Activated CD4-positive, CD25-positive, alpha-beta regulatory T cell treated with anti-CD3 and anti-CD28 coated beads, Interleukin-2, amount 50 U/mL, for 72 hours (primary cell): ENCODE measurements around the gene TYW1.
"Not testable (repeated sequence)": the region's sequence is repeated elsewhere in the genome, so short reads cannot be mapped to it uniquely, and the experiment has no call there.

Source experiments
- DNase-seq: peaks from one replicate; pipeline ENCODE4 v3.0.0; 2021

The TYW1 gene

DNA sequence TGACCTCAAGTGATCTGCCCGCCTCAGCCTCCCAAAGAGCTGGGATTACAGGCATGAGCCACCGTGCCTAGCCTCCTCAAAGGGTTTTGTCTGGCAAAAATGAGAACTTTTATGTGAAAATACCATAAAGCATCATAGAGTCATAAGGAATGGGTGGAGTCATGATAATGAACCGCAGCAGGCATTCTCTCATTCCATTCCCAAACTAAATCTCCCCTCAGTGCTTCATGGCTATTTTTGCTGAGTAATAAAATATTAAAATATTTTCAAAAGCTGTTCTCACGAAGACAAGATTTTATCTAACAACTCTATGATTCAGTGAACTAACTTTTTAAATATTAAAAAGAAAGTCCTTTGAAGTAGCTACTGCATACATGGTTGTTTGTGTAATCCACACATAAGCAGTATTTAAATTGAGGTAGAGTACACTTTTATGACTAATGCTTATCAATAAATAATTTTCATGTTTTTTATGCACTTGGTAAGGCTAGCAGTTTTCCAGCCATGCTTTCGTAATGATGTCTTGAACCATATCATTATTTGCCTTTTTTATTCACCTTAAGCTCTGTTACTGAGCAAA lies 195.6 kb downstream of the TYW1 start:
- DNase-seq = not testable (repeated sequence)

DNA sequence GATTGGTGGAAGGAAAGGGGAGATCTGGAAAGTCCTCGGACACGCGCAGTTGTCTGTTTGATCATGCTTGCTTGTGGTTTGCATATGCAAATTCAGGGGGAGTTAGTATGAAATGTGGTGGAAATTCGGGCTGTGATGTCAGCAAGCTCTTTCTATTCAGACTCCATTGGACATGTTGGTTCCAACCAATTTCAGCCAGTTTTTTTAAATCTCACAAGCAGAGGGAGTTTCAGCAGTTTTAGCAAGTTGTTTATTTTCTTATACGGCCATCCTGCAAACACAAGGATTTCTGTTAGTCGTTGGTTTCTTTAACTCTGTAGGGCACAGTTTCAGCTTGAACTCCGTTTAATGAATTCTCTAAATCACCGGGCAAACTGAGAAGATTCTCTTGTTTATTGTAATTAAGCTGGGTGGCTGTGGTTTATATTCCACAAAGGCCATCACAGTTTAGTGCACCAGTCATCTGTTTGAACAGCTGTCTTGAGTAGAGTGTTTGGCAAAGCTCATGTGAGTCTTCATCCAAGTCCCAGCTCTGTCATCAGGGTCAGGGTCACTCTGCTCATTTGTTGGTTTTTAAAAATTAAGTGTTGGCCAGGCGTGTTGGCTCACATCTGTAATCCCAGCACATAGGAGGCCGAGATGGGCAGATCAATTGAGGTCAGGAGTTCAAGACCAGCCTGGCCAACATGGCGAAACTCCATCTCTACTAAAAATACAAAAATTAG lies 196.4 kb downstream of the TYW1 start:
- DNase-seq = not testable (repeated sequence)

DNA sequence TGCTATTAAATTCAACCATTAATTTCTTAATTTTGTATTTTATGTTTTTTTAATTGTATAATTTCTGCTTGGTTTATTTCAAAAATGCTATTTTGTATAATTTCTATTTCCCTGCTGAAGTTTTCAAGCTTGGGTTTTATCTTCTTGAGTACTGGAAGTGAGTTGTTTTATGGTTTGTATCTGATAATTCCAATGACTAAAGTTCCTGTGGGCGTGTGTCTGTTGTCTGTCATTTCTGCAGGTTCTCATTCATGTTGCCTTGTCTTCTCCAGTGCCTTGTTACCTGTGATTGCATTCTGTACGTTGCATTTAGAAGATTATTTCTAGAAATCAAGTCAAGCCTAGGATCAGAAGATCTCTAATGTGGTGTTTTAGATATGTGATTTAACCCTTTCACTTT lies 199.5 kb downstream of the TYW1 start:
- DNase-seq = not testable (repeated sequence)

DNA sequence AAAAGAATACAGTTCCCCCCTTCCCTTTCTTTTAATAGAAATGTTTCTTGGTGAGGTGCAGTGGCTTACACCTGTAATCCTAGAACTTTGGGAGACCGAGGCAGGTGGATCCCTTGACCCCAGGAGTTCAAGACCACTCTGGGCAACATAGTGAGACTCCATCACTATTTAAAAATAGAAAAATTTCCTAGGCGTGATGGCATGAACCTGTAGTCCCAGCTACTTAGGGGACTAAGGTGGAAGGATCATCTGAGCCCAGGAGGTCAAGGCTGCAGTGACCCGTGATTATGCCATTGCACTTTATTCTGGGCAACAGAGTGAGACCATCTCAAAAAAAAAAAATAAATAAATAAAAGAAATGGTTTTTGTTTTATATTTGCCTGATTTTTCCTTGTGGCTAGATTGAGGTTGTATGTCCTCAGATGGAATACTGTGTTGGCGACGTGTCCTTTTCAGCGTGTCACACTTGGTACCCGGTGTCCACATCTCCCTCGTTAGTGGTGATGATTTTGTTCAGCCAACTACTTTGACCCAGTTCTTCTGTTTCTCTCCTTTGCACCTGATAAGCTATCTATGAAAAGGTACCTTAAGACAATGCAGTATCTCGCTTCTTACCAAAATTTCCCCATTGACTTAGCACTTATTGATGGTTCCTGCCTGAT lies 202.4 kb downstream of the TYW1 start:
- not testable (repeated sequence) for DNase-seq

DNA sequence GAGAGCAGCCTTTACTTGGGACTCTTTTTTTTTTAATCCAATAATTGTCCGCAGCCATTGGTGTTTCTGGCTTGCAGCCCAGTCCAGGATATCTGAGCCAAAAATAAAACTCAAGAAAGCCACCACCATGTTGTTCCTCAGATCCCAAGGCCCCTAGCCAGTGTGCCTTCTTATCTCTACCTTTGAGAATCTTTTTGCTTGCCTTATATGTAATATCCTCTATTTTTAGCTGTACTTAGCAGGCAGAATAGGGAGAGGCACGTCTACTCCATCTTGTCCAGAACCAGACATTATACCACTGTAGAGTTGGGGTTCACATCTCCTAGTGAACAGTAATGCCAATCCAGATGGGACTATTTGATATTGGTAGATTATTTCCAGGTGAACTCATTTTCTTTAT lies 209.1 kb downstream of the TYW1 start:
- DNase-seq = not testable (repeated sequence)

DNA sequence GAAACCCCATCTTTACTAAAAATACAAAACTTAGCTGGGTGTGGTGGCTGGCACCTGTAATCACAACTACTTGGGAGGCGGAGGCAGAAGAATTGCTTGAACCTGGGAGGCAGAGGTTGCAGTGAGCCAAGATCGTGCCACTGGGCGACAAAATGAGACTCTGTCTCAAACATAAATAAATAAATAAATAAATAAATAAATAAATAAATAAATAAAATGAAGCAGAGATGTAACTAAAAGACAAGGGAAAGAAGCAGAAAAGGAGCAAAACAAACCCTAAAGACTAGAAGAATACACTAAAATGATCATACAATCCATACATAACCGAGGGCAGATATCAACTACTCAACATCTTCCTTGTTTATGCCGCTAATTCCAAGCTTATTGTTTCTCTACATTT lies 209.8 kb downstream of the TYW1 start:
- no peak for DNase-seq

DNA sequence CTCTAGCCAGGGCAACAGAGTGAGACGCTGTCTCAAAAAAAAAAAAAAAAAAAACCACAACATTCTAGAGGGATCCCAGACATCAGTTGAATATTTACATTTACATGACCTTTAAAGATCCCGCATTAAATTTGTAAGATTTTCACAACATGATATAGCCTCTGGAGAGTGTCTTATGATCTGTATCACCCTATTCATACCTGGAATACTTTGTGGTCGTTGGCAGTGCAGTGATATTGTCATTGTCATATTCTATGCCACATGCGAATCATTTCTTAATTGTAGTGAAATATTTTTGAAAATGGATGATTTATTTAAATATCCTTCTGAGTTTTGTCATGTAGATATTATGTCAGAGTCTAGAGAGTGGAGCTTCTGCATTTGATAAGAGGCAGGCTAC lies 212.0 kb downstream of the TYW1 start:
- DNase-seq = not testable (repeated sequence)

DNA sequence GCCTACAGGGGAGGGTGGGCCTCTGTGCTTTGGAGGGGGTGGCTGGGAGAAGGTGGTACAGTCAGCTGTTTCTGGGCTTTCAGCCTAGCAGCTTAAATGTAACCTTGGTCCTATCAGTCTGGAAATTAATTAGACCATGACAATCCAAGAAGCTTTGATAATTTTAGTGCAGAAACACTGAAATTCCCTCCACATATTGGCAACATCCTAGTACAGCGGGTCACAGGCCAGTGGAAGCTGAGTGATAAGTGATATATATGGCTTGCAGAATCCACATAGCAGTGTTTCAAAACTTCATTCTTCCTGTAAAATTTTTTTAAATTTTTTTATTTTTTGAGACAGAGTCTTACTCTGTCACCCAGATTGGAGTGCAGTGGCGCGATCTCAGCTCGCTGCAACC lies 212.6 kb downstream of the TYW1 start:
- no peak for DNase-seq

DNA sequence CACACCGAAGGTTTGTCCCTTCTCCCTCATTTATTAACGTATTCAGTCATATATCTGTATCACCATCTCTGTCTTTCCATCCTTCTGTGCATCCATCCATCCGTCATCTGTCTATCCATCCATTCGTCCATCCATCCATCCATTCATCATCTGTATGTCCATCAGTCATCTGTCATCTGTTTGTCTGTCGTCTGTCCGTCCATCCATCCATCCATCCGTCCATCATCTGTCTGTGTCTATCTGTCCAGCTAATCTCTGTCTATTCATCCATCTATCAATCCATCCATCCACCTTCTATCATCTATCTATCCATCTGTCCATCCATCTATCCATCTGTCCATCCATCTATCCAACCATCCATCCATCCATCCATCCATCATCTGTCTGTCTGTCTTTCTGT lies 213.9 kb downstream of the TYW1 start:
- DNase-seq = no peak

DNA sequence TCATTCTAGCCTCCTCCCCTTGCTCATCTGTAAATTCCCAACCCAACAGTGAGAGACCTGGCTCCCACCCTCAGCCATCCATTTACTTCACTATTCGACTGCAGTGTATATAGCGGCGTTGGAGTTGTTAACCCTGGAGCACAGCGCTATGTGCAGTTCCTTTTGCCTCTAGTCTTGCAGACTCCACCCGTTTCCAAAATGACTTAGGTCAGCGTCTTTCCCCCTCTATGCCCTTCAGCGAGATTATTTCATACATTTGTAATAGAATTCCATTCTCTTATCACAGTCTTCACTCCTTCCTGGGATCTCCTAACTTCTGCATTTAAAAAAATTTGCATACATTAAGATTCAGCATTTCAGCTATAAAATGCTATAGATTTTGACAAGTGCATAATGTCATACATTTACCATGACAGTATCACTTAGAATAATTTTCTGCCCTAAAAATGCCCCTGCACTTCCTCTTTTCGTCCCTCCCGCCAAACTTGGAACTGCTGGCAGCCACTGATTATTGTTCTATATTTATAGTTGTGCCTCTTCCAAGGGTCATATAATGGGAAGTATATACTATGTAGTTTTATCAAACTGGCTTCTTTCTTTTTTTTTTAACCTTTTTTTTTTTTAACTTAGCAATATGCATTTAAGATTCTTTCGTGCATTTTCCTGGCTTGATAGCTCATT lies 215.2 kb downstream of the TYW1 start:
- DNase-seq = not testable (repeated sequence)

DNA sequence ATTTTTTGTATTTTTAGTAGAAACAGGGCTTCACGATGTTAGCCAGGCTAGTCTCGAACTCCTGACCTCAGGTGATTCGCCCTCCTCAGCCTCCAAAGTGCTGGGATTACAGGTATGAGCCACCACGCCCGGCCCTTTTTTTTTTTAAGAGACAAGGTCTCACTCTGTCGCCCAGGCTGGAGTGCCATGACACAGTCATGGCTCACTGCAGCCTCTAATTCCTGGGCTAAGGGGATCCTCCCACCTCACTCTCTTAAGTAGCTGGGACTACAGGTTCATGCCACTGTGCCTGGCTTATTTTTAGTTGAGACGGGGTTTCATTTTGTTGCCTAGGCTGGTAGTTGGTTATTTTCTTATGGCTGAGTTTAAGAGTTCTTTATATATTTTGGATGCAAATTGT lies 216.4 kb downstream of the TYW1 start:
- not testable (repeated sequence) for DNase-seq

DNA sequence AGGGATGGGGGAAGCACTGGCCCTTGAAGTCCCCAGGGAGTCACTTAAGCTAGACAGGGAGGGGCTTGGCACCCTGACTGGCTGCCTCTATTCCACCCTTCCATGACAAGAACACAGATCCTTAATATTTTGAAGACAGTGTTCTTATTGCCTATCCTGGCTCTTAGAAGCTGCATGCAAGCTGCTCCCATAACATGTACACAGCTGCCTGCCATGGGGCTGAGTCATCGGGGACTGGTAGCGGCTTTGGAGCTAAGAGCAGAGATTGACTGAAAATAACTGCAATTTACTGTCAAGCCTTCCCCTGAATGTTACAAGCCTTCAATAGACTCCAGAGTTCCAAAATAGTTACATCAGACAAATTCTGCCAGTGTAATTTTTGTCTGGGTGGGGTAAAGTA lies 226.9 kb downstream of the TYW1 start:
- not testable (repeated sequence) for DNase-seq

DNA sequence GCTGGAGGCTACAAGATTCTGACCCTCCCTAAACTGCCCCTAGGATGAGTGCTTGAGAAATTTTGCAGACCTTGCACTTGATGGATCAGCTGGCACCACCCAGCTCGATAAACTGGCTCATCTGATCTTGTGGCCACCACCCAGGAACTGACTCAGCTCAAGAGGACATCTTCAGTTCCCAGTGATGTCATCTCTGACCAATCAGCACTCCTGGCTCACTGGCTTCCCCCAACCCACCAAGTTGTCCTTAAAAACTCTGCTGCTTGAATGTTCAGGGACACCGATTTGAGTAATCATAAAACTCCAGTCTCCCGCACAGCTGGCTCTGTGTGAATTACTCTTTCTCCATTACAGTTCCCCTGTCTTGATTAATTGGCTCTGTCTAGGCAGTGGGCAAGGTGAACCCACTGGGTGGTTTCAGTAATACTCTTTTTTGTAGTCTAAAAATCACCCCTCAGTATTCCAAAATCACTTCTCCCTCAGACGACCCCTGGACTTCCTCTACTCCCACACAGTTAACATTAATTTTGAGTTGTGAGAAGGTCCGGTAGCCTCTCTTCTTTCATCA lies 229.8 kb downstream of the TYW1 start:
- DNase-seq = not testable (repeated sequence)

DNA sequence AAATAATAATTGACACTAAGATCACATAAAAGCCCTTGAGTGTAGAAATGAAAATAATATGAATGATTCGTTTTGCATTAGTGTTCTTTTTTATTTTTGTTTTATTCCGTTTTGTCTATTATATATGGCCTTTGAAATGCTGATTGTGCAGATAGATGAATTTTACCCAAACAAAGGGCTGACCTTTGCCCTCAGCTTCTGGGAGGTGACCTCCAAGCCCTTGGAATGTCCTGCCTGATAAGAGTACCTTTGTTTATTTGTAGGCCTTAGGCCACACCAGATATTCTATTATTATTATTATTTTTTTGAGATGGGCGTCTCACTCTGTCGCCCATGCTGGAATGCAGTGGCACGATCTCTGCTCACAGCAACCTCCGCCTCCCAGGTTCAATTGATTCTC lies 230.3 kb downstream of the TYW1 start:
- not testable (repeated sequence) for DNase-seq

DNA sequence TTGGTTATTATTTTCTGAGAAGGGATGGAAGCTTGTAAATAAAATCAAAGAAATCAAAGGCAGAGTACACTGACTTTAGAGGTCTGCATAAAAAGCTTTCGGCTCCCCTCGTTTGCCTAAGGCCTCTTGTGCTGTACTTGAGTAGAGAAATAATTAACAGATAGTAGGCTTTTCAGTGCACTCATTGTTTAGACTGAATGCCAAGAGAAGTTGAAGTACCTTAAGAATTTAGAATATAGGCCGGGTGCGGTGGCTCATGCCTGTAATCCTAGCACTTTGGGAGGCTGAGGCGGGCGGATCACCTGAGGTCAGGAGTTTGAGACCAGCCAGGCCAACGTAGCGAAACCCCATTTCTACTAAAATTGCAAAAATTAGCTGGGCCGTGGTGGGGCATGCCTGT lies 232.4 kb downstream of the TYW1 start:
- DNase-seq = not testable (repeated sequence)

DNA sequence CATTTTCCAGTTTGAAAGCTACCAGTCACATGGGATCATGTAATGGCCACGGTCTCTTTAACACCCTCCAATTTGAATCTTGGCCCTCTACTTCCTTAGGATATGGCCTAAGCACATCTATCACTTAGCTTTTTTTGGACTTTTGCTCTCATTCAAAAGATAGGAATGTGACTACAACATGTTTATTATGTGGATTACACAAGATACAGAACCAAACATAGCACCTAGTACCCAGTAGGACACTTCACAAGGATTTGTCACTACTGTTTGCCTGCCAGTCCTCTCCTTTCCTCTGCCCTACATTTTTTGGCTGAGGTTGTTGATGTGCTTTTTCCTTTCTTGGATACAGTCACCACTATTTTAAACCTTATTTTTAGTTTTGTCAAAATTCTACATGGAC lies 233.4 kb downstream of the TYW1 start:
- DNase-seq = not testable (repeated sequence)

DNA sequence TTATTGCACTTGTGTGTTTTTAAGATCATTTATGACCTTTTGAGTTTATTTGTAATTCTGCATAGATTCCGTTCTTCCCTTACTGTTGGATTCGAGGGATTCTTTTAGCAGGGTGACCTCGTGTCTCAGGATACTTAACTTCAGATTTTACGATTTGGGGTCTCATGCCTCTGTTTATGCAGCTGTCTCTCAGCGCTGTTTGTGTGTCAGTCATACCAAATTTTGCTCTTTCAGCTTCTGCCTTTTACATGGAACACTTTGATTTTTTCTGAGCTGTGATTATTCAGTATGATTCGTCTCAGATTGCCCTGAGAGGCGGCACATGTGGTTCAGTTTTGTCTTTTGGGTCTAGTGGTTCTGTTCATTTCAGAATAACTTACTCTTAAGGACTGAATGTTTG lies 236.9 kb downstream of the TYW1 start:
- DNase-seq = not testable (repeated sequence)

DNA sequence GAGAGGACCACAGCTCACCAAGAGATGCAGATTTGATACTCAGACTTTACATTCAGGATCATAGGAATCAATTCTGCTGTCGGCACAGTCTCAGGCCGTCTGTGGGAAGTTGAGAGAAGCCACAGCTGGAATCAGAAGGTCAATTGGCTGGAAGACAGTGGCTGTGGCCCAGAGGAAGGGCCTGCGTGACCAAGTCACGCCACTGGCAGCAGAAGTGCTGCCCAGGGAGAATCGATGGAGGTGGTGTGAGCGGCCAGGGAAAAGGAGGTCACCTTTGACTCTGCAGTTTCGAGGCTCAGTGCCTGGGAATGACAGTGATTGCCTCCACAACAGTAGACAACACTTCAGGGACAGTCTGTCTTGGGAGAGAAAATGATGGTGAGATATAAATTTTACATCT lies 239.6 kb downstream of the TYW1 start:
- DNase-seq = not testable (repeated sequence)

DNA sequence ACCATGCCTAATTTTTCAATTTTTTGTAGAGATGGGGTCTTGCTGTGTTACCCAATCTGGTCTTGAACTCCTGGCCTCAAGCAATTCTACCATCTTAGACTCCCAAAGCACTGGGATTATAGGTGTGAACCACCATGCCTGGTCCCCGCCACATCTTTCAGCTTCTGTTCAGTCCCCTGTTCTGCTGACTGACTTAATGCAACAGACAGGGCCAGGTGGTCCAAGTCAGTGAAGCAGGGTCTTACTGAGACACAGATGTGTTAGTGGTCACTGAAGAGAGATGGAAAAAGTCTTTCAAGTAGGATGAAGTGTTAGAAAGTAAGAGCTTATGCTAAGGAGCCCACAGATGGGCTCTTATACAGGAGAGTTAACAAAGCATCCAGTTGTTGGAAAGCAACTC lies 246.2 kb downstream of the TYW1 start:
- DNase-seq = not testable (repeated sequence)

DNA sequence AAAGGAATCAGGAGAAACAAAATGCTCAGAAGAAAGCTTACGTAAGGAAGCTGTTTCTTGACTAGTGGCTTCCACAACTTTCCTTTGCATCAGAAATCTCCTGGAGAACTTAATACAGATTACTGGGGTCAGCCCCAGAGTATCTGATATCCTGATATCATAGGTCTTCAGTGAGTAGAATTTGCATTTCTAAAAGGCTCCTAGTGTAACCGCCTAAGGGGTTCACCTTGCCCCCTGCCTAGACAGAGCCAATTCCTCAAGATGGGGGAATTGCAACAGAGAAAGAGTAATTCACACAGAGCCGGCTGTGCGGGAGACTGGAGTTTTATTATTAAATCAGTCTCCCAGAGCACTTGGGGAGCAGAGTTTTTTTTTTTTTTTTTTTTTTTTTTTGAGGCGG lies 251.7 kb downstream of the TYW1 start:
- DNase-seq = not testable (repeated sequence)

DNA sequence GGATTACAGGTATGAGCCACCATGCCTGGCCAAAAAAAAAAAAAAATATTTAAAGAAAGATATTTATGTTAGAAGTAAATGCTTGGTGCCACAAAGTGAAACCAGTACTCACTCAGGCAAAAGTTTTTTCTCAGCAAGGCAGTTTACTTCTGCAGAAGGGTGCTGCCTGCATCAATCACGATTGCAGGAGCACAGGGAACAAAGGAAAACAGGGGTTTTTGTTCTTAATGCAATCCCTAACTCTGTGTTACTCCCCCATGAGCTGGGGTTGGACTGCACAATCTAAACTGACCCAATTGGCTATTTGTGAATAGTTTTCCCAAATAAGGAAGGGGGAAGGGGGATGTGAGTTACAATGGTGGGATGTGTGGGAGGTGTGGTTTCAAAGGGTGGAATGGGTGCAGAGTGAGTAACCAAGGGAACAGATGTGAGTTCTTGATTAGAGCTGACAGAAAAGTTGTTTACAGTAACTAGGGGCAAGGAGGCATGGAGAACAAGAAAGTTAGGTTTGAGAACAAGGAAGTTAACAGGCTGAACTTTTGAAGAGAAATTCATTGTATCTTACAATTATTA lies 255.4 kb downstream of the TYW1 start:
- no peak for DNase-seq

DNA sequence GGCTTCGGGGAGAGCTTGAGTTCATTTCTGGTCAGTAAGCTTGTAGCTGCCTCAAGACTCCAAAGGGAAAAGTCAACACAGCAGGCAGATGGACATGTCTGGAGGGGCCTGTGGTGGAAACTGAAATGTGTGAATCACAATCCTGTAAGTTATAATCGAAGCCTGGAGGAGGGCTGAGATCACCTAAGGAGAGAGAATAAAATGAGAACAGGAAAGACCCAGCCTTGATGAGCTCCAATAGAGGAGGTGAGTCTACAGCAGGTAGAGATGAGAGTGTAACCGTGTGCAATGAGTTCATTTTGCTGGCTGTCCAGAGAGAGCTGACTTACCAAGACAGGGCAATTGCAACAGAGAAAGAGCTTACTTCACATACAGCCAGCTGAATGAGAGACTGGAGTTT lies 258.4 kb downstream of the TYW1 start:
- not testable (repeated sequence) for DNase-seq

DNA sequence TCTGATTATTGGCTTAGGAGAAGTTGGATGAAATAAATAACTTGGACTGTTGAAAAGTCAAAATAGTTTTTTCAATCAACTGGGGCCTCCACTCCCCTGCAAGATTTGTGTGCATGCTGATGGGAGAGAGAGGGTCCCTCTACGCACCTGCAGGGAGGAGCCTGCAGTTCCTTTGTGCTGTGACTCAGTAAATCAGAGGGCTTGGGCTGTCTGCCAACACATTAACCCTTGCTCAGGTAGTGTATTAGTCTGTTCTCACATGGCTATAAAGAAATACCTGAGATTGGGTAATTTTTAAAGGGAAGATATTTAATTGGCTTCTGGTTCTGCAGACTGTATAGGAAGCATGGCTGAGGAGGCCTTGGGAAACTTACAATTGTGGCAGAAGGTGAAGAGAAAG lies 261.1 kb downstream of the TYW1 start:
- not testable (repeated sequence) for DNase-seq
